ENCODE data around the gene DISC1. TPM values are rescaled to one million over a fixed set of nuclear protein-coding genes. Genes with fewer than 3 reads are reported as not detected.

Gene DISC1
- total RNA-seq, 3 donors from 2014 or later, result 4.8 to 11.3 (median 8.9) TPM

DNA sequence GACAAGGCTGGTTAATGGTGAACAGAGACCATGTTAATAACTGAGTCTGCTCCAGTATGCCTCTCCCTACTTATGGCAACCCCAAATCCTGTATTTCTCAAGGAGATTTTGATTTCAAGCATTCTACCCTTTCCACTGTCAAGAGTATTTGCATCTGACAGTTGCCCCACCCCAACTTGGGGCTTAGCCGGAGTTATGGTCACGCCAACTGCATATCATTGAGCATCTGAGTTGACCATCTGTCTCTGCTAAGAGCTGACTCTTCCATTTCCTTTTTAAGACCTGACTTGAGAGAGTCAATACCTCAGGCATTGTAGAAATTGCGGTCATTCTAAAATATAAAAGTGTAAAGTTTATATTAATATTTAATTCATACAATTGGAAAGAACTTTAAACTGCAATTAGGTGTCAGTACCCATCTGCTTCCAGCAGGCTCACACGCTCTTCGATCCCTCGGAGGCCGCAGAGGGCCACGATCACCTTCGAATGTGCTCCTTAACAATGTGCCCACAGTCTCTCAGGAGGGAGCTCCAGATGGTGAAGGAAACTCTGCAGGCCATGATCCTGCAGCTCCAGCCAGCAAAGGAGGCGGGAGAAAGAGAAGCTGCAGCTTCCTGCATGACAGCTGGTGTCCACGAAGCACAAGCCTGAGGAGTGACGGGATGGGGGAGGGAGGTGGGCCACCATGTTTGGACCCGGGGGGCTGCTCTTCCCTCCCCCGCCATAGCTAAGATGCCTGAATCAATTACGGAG, 409.8 kb downstream of the DISC1 start:
- no peak for ATAC-seq
- H3K9me3 ChIP-seq, result no peaks in the 10 kb centered on the region
- no peak for DNase-seq
- H3K4me3 ChIP-seq, result no peak overlapping the region
- no peaks in the 10 kb centered on the region for H3K36me3 ChIP-seq (ENCODE audit: low read depth)
- intact Hi-C loops (cut with DNase I, micrococcal nuclease), result no loop called here
- no peaks in the 10 kb centered on the region for H3K4me1 ChIP-seq (ENCODE audit: low read depth)
- TF ChIP-seq CTCF (IDR thresholded peaks at IDR 0.05), result no peak

DNA sequence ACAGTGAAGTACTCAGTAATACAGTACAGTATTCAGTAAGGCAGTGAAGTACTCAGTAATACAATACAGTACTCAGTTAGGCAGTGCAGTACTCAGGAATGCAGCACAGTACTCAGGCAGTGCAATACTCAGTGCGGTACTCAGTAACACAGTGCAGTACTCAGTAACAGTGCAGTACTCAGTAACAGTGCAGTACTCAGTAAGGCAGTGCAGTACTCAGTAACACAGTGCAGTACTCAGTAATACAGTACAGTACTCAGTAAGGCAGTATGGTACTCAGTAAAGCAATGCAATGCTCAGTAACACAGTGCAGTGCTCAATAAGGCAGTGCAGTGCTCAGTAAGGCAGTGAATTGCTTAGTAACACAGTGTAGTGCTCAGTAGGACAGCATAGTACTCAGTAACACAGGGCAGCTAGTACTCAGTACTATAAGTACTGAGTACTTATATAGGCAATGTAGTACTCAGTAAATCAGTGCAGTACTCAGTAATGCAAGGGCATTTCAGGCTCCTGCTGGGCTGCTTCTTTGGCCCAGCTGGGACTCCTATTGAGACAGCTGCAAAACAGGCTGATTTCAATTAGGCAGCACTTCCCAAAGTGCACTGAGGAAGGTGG, 411.3 kb downstream of the DISC1 start:
- ATAC-seq, result no peak
- intact Hi-C loops (cut with DNase I, micrococcal nuclease), result no loop called here

DNA sequence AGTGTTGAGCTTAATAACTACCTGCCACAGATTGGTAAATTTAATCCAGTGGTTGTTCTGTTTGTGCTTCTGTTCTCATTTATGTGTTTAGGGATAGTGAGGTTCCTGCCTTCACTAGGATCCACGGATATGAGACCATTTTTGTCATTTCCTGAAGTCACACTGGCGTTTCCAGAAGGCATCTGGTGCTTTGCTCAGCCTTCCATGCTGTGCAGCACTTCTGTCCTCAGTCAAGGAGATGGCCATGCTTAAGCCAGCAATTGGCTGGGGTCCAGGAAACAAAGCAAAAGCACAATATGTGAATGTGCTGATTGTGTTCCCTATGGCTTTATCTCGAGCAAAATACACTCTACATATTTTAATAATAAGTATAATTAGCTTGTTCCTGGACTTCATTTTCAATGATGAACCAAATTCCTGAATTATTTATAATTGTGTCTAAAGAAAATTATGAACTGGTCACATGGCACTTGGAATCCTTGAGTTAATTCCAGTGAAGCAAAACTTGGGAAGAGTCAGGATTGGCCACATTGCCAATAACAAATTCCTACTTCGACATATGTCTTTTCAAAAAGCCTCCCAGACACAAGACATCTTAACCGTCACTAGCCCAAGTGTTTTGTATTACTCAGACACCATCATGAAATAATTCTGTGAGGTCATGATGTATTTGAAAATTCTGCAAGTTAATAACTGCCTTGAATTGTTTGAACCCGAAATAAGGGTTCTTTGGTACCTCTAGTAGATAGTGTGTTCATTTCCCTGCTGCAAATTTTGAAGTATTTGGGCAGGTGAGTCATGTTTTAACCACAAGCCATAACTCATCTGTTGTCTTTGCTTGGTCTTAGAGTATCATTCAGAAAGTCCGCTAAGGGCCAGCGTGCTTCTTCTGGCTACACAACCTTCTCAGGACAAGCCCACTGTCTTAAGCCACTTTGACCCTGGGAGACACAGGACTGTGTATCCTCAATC, 412.4 kb downstream of the DISC1 start:
- H3K4me3 ChIP-seq, result no peak overlapping the region
- H3K36me3 ChIP-seq (ENCODE audit: low read depth), result no peaks in the 10 kb centered on the region
- H3K4me1 ChIP-seq (ENCODE audit: low read depth), result no peaks in the 10 kb centered on the region
- intact Hi-C loops (cut with DNase I, micrococcal nuclease), result no loop called here
- no peak for TF ChIP-seq CTCF (IDR thresholded peaks at IDR 0.05)
- ATAC-seq (no peak), DNase-seq (no peak)
- H3K9me3 ChIP-seq, result no peaks in the 10 kb centered on the region

More for the DNA sequence above, 411.3 kb downstream of the DISC1 start:
- H3K9me3 ChIP-seq, result no peaks in the 10 kb centered on the region
- no peaks in the 10 kb centered on the region for H3K36me3 ChIP-seq (ENCODE audit: low read depth)
- no peak for TF ChIP-seq CTCF (IDR thresholded peaks at IDR 0.05)
- no peak overlapping the region for H3K4me3 ChIP-seq
- DNase-seq, result no peak
- no peaks in the 10 kb centered on the region for H3K4me1 ChIP-seq (ENCODE audit: low read depth)

DNA sequence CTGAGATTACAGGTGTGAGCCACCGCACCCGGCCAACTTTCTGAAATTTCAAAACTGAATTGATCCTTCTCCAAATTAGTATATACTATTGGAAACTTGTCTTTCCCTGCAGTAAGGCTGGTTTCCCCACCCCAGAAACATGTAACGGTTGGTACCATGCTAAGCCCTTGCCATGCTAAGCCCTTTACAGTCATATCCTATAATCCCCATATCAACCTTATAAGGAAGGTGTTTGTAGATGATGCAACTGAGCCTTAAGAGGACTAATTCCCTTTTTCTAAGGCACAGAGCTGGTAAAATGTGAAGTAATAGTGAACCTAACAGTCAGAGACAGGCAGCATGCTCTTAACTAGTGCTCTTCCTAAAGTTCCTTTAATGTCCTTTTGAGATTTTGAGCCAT, 413.7 kb downstream of the DISC1 start:
- no peak overlapping the region for H3K4me3 ChIP-seq
- no peak for ATAC-seq
- no peaks in the 10 kb centered on the region for H3K36me3 ChIP-seq (ENCODE audit: low read depth)
- DNase-seq, result no peak
- intact Hi-C loops (cut with DNase I, micrococcal nuclease), result no loop called here
- H3K9me3 ChIP-seq, result no peaks in the 10 kb centered on the region
- H3K4me1 ChIP-seq (ENCODE audit: low read depth), result no peaks in the 10 kb centered on the region
- TF ChIP-seq CTCF (IDR thresholded peaks at IDR 0.05), result no peak

DNA sequence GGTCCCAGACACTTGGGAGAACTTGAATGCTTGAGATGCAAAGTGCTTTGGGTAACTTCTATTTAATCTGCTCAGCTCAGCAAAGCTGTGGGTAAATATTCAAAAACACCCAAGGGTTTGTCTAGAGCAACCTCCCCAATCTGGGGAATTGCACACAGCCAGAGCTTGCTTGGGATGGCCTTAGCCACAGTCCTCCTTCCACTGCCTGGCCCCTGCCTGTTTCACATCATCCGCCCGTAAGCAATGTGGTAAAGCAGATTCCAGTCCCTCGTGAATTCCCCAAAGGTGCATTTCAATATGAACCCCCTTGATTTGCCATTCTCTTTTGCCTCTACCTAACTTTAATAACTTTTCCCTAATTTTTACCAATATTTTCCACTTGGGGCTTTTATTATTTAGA, 418.1 kb downstream of the DISC1 start:
- Histone ChIP-seq H3K4me1 (ENCODE audit: low read depth) (no peaks in the 10 kb centered on the region), H3K9me3 (no peaks in the 10 kb centered on the region), H3K36me3 (ENCODE audit: low read depth) (no peaks in the 10 kb centered on the region), H3K4me3 (no peak overlapping the region)
- intact Hi-C loops (cut with DNase I, micrococcal nuclease), result no loop called here
- DNase-seq, result no peak
- TF ChIP-seq CTCF (IDR thresholded peaks at IDR 0.05), result no peak
- no peak for ATAC-seq
